K562 (cell line): ENCODE results near the gene WIPF3. TPM values are rescaled to one million over a fixed set of nuclear protein-coding genes. Genes with fewer than 3 reads are reported as not detected.
A peak's percentile ranks its signal among the peaks of the same experiment; 100 is the strongest.

ENCODE experiments used
- BHLHE40 ChIP-seq: IDR thresholded peaks from 2 replicates; pipeline ENCODE4 v1.6.1; 2011; ENCODE audit warnings: low read length, improper control_type of control experiment
- CBFA2T3 ChIP-seq: fragments of 450-650 bp; IDR thresholded peaks from 2 replicates; pipeline ENCODE4 v1.6.1; 2017
- CBX1 ChIP-seq: sonication (generic); IDR thresholded peaks from 2 replicates; pipeline ENCODE4 v1.6.1; 2016; ENCODE audit warnings: antibody characterized with exemption, low read depth, mild to moderate bottlenecking
- CBX2 ChIP-seq: fragments of 200-600 bp; sonication (generic); IDR thresholded peaks from one replicate; pipeline ENCODE4 v1.6.1; 2012; ENCODE audit warnings: mild to moderate bottlenecking, low read length, inconsistent platforms; ENCODE audit not compliant: insufficient read depth, poor library complexity, severe bottlenecking
- CCNT2 ChIP-seq: IDR thresholded peaks from 2 replicates; pipeline ENCODE4 v1.6.1; 2011; ENCODE audit warnings: borderline replicate concordance, low read depth, mild to moderate bottlenecking, moderate library complexity, mixed read lengths, low read length; ENCODE audit not compliant: insufficient read length; ENCODE audit errors: extremely low read depth
- CHD1 ChIP-seq: fragments of 200-600 bp; sonication (generic); IDR thresholded peaks from one replicate; pipeline ENCODE4 v1.6.1; 2012; ENCODE audit warnings: mild to moderate bottlenecking, moderate library complexity, low read length, inconsistent platforms
- CREM ChIP-seq: IDR thresholded peaks from 2 replicates; pipeline ENCODE4 v1.6.1; 2014; ENCODE audit warnings: antibody characterized with exemption, low read depth
- CXXC5 ChIP-seq: fragments of 250-450 bp; sonication (Bioruptor Pico); IDR thresholded peaks from 2 replicates; pipeline ENCODE4 v1.8.0; 2022; ENCODE audit warnings: inconsistent platforms, mild to moderate bottlenecking, moderate library complexity
- FOXJ3 ChIP-seq: sonication (generic); formaldehyde crosslinking; IDR thresholded peaks from 2 replicates; pipeline ENCODE4 v1.4.0; 2020; ENCODE audit warnings: mild to moderate bottlenecking, missing genetic modification reagents
- HLTF ChIP-seq: fragments of 450-650 bp; IDR thresholded peaks from 2 replicates; pipeline ENCODE4 v1.6.1; 2016
- SIX5 ChIP-seq, 2 experiments: IDR thresholded peaks; 2 replicates each; pipeline ENCODE4 v1.6.1; 2011; ENCODE audit warnings: low read length in 2 of 2, borderline replicate concordance in 1 of 2, low read depth in 1 of 2, mild to moderate bottlenecking in 1 of 2, moderate library complexity in 1 of 2; ENCODE audit not compliant: insufficient read depth in 1 of 2
- TEAD4 ChIP-seq, 2 experiments: sonication (generic) in 1 of 2; formaldehyde crosslinking in 1 of 2; IDR thresholded peaks; 2 replicates each; pipeline versions ENCODE4 v1.6.1 to v1.8.0; 2012 to 2022; ENCODE audit warnings: borderline replicate concordance in 1 of 2, inconsistent platforms in 1 of 2, low read length in 1 of 2, mild to moderate bottlenecking in 1 of 2, missing genetic modification reagents in 1 of 2
- TFAM ChIP-seq: fragments of 250-450 bp; sonication (Bioruptor Pico); conservative IDR thresholded peaks from 2 replicates; pipeline ENCODE4 v1.5.0; 2021; ENCODE audit warnings: mild to moderate bottlenecking, moderate library complexity
- ZBTB7A ChIP-seq: IDR thresholded peaks from 2 replicates; pipeline ENCODE4 v1.6.1; 2011; ENCODE audit warnings: low read depth, mild to moderate bottlenecking, low read length, moderate library complexity, borderline replicate concordance; ENCODE audit not compliant: control insufficient read depth
- ZC3H8 ChIP-seq: fragments of 450-650 bp; IDR thresholded peaks from 2 replicates; pipeline ENCODE4 v1.6.1; 2017
- polyA plus RNA-seq, 8 experiments: library from polyadenylated mRNA; depleted of rRNA in 4 of 8; stranded (reverse) in 5 of 8; unstranded in 3 of 8; fragments of >200 nt; fragmentation: Nextera tagmentation in 2 of 8; fragmentation: Illumina TruSeq in 1 of 8; extraction: Ambion mirVana in 2 of 8; extraction: Trizol in 1 of 8; gene quantifications; 2 replicates each; pipeline versions ENCODE4 v1.2.1 to v1.2.3, GENCODE V29; 2011 to 2014; ENCODE audit warnings: inconsistent platforms in 1 of 8, missing spikeins in 1 of 8
- total RNA-seq, 7 experiments: library from RNA; depleted of rRNA in 6 of 7; stranded (reverse); fragments of >200 nt in 6 of 7; fragmentation: Illumina TruSeq in 2 of 7; extraction: Trizol in 2 of 7; gene quantifications; 2 replicates each; pipeline versions ENCODE4 v1.2.1 to v1.2.3, GENCODE V29; 2011 to 2021; ENCODE audit warnings: low replicate concordance in 1 of 7
- TF ChIP-seq, protein P1 (sequence below): fragments of 450-650 bp; IDR thresholded peaks from 2 replicates; pipeline ENCODE4 v1.6.1; 2016; ENCODE audit warnings: mild to moderate bottlenecking
- TF ChIP-seq, protein P2 (sequence below): sonication (generic); formaldehyde crosslinking; IDR thresholded peaks from 2 replicates; pipeline ENCODE4 v1.9.0; 2022; ENCODE audit warnings: mild to moderate bottlenecking, missing genetic modification reagents
- TF ChIP-seq, protein P3 (sequence below), 2 experiments: fragments of 450-650 bp; IDR thresholded peaks; 2 replicates each; pipeline ENCODE4 v1.6.1; 2018; ENCODE audit warnings: mild to moderate bottlenecking in 2 of 2, low read depth in 1 of 2; ENCODE audit not compliant: partially characterized antibody in 2 of 2
- TF ChIP-seq, protein P4 (sequence below), 3 experiments: IDR thresholded peaks in 2 of 3; conservative IDR thresholded peaks in 1 of 3; 2 replicates each; pipeline ENCODE4 v1.5.1; 2011 to 2012; ENCODE audit warnings: low read length in 3 of 3, mild to moderate bottlenecking in 3 of 3, control low read depth in 2 of 3, improper control_type of control experiment in 1 of 3, inconsistent platforms in 1 of 3, low read depth in 1 of 3, mixed read lengths in 1 of 3, moderate library complexity in 1 of 3; ENCODE audit not compliant: insufficient read depth in 2 of 3

WIPF3 gene
- total and polyA plus RNA-seq, 9 of the 15 experiments (the other 6 are each of a cell fraction or from before 2014, with no cell fraction given): 0.18 to 3.2 (median 1.7) TPM

DNA sequence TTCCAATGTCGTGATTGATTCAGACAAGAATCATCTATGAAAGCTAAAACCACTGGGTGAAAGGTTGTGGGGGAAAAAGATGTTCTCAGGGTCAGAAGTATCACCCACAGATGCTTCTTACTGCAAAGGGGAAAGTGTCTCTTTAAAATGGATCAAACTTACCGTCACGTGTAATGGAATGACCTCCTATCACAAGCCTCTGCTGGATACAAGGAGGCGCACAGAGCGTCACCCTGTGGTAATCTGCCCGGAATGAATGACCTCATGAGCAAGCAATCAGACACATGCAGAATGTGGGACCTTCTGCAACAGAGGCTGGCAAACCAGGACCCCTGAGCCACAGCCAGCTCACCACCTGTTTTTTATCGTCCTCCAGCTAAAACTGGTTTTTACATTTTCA, 33.0 kb downstream of the WIPF3 start (continued):
- TF ChIP-seq CREM: peak; percentile 73
- no peak for TF ChIP-seq HLTF
- peak; percentile 33; the same call in 1 of the 2 replicates for TF ChIP-seq CBFA2T3
- TF ChIP-seq CBX2: no peak
- TF ChIP-seq CBX1: no peak
- no peak for TF ChIP-seq FOXJ3 (CRISPR knock-in tag)
- TF ChIP-seq, protein P1, sequence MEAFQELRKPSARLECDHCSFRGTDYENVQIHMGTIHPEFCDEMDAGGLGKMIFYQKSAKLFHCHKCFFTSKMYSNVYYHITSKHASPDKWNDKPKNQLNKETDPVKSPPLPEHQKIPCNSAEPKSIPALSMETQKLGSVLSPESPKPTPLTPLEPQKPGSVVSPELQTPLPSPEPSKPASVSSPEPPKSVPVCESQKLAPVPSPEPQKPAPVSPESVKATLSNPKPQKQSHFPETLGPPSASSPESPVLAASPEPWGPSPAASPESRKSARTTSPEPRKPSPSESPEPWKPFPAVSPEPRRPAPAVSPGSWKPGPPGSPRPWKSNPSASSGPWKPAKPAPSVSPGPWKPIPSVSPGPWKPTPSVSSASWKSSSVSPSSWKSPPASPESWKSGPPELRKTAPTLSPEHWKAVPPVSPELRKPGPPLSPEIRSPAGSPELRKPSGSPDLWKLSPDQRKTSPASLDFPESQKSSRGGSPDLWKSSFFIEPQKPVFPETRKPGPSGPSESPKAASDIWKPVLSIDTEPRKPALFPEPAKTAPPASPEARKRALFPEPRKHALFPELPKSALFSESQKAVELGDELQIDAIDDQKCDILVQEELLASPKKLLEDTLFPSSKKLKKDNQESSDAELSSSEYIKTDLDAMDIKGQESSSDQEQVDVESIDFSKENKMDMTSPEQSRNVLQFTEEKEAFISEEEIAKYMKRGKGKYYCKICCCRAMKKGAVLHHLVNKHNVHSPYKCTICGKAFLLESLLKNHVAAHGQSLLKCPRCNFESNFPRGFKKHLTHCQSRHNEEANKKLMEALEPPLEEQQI: 0 out of 2 replicates have a peak, but pooled peaks have one; percentile 28
- no peak for TF ChIP-seq SIX5 (IDR thresholded peaks at IDR 0.05; ENCODE audit: borderline replicate concordance in 1 of 2, insufficient read depth in 1 of 2, low read depth in 1 of 2, low read length in 2 of 2)
- TF ChIP-seq, protein P2, sequence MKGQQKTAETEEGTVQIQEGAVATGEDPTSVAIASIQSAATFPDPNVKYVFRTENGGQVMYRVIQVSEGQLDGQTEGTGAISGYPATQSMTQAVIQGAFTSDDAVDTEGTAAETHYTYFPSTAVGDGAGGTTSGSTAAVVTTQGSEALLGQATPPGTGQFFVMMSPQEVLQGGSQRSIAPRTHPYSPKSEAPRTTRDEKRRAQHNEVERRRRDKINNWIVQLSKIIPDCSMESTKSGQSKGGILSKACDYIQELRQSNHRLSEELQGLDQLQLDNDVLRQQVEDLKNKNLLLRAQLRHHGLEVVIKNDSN: peak; percentile 72
- no peak for TF ChIP-seq TFAM
- TF ChIP-seq BHLHE40: peak; percentile 83
- TF ChIP-seq, protein P3, sequence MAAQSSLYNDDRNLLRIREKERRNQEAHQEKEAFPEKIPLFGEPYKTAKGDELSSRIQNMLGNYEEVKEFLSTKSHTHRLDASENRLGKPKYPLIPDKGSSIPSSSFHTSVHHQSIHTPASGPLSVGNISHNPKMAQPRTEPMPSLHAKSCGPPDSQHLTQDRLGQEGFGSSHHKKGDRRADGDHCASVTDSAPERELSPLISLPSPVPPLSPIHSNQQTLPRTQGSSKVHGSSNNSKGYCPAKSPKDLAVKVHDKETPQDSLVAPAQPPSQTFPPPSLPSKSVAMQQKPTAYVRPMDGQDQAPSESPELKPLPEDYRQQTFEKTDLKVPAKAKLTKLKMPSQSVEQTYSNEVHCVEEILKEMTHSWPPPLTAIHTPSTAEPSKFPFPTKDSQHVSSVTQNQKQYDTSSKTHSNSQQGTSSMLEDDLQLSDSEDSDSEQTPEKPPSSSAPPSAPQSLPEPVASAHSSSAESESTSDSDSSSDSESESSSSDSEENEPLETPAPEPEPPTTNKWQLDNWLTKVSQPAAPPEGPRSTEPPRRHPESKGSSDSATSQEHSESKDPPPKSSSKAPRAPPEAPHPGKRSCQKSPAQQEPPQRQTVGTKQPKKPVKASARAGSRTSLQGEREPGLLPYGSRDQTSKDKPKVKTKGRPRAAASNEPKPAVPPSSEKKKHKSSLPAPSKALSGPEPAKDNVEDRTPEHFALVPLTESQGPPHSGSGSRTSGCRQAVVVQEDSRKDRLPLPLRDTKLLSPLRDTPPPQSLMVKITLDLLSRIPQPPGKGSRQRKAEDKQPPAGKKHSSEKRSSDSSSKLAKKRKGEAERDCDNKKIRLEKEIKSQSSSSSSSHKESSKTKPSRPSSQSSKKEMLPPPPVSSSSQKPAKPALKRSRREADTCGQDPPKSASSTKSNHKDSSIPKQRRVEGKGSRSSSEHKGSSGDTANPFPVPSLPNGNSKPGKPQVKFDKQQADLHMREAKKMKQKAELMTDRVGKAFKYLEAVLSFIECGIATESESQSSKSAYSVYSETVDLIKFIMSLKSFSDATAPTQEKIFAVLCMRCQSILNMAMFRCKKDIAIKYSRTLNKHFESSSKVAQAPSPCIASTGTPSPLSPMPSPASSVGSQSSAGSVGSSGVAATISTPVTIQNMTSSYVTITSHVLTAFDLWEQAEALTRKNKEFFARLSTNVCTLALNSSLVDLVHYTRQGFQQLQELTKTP (IDR thresholded peaks at IDR 0.05; ENCODE audit: low read depth in 1 of 2, partially characterized antibody in 2 of 2): no peak
- TF ChIP-seq CCNT2: no peak
- TF ChIP-seq ZBTB7A: no peak
- TF ChIP-seq ZC3H8: no peak
- TF ChIP-seq TEAD4 (IDR thresholded peaks at IDR 0.05; ENCODE audit: low read length): peak; percentile 42
- TF ChIP-seq TEAD4 (CRISPR knock-in tag; IDR thresholded peaks at IDR 0.05; ENCODE audit: borderline replicate concordance): no peak
- TF ChIP-seq CHD1: no peak
- TF ChIP-seq, protein P4, sequence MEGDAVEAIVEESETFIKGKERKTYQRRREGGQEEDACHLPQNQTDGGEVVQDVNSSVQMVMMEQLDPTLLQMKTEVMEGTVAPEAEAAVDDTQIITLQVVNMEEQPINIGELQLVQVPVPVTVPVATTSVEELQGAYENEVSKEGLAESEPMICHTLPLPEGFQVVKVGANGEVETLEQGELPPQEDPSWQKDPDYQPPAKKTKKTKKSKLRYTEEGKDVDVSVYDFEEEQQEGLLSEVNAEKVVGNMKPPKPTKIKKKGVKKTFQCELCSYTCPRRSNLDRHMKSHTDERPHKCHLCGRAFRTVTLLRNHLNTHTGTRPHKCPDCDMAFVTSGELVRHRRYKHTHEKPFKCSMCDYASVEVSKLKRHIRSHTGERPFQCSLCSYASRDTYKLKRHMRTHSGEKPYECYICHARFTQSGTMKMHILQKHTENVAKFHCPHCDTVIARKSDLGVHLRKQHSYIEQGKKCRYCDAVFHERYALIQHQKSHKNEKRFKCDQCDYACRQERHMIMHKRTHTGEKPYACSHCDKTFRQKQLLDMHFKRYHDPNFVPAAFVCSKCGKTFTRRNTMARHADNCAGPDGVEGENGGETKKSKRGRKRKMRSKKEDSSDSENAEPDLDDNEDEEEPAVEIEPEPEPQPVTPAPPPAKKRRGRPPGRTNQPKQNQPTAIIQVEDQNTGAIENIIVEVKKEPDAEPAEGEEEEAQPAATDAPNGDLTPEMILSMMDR (IDR thresholded peaks at IDR 0.05 in 2 of 3, conservative IDR thresholded peaks at IDR 0.05 in 1 of 3; ENCODE audit: insufficient read depth in 2 of 3, low read depth in 1 of 3, low read length in 3 of 3): peak; percentile 19 to 48 (median 26); a peak in 3 of 6 replicates
- TF ChIP-seq CXXC5 (CRISPR knock-in tag): peak; percentile 34; the same call in 1 of the 2 replicates
